AG09319 (cell line): ENCODE data around the gene CACNA2D3.

Experiments used
- DNase-seq: peaks from one replicate; pipeline ENCODE4 v3.0.0-alpha.2; 2010; ENCODE audit warnings: low read depth; ENCODE audit errors: extremely low read depth
- TF ChIP-seq, protein P1 (sequence below): IDR thresholded peaks from 2 replicates; pipeline ENCODE4 v1.5.1; 2011; ENCODE audit warnings: low read depth, mild to moderate bottlenecking, inconsistent platforms, low read length, moderate library complexity

Gene CACNA2D3

DNA sequence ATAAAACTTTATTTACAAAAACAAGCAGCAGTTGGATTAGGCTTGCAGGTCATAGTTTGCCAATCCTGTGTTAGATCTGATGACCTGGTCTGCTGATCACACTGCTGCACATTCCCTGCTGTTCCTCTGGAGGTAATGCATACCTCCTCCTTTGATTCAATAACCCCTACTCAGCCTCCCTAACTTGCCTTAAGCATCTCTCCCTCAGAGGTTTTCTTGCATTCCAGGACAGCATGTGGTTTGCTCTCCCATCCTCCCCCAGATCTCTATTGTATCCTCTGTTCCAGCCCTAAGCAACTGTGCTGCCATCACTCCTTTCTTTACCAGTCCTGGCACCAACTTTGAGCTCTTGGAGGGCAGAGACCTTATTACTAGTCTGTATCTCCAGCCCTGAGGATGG, 63.4 kb downstream of the CACNA2D3 start:
- TF ChIP-seq, protein P1, sequence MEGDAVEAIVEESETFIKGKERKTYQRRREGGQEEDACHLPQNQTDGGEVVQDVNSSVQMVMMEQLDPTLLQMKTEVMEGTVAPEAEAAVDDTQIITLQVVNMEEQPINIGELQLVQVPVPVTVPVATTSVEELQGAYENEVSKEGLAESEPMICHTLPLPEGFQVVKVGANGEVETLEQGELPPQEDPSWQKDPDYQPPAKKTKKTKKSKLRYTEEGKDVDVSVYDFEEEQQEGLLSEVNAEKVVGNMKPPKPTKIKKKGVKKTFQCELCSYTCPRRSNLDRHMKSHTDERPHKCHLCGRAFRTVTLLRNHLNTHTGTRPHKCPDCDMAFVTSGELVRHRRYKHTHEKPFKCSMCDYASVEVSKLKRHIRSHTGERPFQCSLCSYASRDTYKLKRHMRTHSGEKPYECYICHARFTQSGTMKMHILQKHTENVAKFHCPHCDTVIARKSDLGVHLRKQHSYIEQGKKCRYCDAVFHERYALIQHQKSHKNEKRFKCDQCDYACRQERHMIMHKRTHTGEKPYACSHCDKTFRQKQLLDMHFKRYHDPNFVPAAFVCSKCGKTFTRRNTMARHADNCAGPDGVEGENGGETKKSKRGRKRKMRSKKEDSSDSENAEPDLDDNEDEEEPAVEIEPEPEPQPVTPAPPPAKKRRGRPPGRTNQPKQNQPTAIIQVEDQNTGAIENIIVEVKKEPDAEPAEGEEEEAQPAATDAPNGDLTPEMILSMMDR: no peak
- no peak for DNase-seq

DNA sequence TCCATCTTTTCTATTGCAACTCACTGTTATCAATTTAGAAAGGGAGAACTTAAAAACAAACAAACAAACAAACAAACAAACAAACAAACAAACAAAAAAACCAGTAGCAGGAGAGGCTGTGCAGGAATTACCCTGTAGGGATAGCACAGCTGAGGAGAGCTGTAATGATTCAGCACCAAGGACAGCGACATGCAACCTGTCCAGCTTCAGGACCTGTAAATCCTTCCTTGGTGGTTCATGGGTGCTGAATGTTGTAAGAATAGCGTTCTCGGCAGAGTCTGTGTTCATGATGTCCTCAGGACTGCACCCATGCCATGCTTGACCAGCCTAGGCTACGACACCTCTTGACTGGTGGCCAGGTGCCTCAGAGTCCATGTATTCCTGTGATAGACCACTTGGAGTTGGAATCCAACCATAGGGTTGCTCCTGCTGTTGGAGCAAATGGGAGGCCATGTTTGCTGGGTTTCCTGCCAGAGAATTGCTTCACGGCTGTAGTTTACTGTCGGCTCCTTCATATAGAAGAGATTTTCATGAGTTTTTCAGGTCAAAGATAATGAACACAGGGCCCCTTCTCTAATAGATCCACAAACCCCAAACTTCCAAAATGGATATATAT, 65.9 kb downstream of the CACNA2D3 start:
- TF ChIP-seq, protein P1: no peak
- DNase-seq: peak; percentile 4

DNA sequence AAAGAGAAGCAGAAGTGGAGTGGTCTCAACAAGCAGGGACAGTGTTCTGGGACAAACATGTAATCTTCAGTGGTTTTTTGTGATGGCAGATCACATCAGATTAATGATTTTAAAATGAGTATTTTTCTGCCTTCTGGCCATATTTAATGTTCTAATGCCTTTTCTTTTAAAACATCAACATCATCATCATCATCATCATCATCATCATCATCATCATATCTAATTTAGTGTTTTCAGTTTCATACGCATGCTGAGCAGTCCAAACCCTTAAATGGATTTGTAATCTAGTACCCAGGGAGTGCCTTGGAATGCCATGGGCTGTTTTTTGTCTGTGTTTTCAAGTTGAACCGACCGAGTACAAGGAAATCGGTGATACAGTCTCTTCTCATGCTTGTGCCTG, 68.9 kb downstream of the CACNA2D3 start:
- DNase-seq: no peak
- TF ChIP-seq, protein P1: no peak

DNA sequence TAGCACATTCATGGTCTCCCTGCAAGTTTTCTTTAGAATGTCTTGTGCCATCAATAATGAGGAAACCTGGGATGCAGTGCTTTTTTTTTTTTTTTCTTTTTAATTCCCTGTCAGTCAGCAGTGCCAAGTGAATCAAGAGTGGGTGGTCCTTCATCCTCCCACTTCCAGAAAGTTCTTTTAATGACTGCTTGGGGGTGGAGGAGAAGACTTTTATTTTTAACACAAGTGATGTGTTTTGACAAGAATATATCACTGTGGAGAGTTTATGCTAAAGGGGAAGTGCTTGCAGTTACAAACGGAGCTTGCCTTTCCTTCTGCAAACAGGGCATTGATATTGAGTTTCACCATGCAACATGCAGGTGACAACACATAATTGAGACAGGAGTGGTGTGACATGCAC, 69.7 kb downstream of the CACNA2D3 start:
- TF ChIP-seq, protein P1: no peak
- DNase-seq: no peak

DNA sequence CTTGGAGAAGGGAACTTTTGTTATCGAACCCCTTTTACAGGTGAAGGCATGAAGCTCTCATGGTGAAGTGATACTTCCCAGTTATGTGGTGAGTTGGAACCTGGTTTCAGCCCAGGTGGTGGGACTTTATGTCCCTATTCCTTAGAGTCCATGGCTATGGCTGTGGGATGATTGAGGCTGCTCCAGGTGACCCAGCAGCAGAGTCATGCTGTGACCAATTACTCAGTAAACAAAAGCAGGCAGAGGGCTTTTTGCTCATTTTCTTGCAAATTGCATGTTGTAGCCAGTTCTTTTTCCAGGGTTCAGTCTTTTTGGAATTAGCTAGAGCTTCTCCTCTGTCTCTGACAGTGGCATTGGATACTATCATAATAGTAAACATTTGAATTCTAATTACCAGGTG, 70.7 kb downstream of the CACNA2D3 start:
- no peak for DNase-seq
- TF ChIP-seq, protein P1: no peak

DNA sequence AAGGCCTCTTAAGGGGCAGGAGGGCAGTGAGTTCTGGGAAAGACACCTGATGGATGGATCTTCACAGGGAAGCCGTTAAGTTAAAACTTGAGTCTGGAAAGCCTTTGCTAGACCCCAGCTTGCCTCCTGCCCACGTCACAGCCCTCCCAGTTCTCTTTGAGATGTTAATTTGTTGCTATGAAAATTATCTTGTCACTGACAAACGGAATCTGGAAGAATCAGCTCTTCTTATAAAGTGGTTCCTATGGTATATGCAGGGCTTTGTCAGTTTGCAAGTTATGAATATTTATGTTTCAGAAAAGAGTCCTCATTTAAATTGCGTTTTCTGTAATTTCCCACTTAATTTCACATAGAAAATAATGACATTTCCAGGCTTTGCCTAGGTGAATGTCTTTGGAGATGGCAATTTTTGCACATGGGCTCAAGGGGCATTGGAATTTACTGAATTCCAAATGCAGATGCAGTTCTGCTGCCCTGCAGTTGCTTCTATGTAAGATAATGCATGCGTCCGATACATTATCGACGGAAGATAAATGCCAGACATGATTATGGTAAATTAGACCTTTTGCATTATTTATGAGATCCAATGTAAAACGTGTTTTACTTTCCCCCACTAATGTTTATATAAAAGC, 74.1 kb downstream of the CACNA2D3 start:
- no peak for DNase-seq
- TF ChIP-seq, protein P1: no peak

DNA sequence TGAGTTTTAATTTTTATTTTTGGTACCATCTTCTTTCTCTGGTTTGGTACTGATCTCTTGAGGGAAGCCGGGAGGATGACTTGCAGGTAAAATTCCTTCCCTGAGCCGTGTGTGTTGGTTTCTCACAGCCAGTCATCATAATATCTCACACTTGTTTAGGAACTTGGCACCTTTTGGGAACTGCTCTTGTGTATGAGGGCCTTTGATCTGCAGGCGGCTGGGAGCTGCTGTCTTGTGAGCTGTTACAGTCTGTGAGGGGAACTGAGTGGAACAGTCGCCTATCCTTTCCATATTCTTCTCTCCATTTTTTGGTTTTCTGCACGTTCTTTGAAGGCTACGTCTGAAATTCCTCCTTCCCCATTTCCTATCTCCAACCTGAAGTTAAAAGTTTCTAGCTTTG, 75.2 kb downstream of the CACNA2D3 start:
- DNase-seq: no peak
- TF ChIP-seq, protein P1: no peak
